Ecto neural progenitor cell (in vitro differentiated cells): ENCODE measurements around the gene PTGES3.

Experiments
- DNase-seq: peaks from one replicate; pipeline ENCODE4 v3.0.0-alpha.2; 2018; ENCODE audit warnings: low spot score

Gene PTGES3

DNA sequence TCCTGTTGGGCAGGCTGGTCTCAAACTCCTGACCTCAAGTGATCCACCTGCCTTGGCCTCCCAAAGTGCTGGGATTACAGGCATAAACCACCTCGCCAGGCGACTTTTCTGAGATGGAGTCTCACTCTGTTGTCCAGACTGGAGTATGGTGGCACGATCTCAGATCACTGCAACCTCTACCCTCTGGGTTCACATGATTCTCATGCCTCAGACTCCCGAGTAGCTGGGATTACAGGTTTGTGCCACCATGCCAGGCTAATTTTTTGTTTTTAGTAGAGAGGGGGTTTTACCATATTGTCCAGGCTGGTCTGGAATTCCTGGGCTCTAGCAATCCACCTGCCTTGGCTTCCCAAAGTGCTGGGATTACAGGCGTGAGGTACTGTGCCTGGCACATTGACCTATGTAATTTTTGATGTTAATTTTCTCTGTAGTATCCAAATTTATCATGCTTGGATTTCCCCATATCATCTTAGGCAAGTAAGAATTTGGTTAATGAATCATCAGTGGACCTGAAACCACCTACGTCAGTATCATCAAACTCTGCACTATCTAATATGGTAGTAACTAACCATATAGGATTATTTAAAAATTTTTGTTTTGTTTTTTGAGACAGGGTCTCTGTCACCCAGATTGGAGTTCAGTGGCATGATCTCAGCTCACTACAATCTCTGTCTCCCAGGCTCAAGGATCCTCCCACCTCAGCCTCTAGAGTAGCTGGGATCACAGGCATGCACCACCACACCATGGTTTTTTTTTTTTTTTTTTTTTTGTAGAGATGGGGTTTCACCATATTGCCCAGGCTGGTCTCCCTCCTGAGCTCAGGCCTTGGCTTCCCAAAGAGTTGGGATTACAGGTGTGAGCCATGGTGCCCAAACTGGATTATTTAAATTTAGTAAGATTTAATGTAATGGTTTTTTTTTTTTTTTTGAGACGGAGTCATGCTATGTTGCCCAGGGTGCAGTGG, 30.4 kb downstream of the PTGES3 start:
- peak; percentile 21 for DNase-seq

DNA sequence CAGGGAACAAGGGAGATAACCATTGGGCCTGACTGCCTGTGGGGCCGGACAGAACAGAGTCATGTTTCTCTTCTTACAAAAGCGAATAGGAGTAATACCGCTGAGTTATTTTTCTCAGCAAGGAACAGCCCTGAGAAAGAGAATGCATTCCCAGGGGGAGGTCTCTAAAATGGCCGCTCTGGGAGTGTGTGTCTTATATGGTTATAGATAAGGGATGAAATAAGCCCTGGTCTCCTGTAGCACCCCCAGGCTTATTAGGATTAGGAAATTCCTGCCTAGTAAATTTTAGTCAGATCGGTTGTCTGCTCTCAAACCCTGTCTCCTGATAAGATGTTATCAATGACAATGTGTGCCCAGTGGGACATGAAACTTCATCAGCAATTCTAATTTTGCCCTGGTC, 34.3 kb downstream of the PTGES3 start:
- peak; percentile 24 for DNase-seq

DNA sequence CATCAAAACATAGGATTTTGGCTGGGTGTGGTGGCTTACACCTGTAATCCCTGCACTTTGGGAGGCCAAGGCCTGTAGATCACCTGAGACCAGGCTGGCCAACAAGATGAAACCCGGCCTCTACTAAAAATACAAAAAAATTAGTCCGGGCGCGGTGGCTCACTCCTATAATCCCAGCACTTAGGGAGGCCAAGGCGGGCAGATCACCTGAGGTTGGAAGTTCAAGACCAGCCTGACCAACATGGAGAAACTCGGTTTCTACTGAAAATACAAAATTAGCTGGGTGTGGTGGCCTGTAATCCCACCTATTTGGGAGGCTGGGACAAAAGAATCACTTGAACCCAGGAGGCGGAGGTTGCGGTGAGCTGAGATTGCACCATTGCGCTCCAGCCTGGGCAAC, 40.1 kb downstream of the PTGES3 start:
- DNase-seq, result peak; percentile 30

DNA sequence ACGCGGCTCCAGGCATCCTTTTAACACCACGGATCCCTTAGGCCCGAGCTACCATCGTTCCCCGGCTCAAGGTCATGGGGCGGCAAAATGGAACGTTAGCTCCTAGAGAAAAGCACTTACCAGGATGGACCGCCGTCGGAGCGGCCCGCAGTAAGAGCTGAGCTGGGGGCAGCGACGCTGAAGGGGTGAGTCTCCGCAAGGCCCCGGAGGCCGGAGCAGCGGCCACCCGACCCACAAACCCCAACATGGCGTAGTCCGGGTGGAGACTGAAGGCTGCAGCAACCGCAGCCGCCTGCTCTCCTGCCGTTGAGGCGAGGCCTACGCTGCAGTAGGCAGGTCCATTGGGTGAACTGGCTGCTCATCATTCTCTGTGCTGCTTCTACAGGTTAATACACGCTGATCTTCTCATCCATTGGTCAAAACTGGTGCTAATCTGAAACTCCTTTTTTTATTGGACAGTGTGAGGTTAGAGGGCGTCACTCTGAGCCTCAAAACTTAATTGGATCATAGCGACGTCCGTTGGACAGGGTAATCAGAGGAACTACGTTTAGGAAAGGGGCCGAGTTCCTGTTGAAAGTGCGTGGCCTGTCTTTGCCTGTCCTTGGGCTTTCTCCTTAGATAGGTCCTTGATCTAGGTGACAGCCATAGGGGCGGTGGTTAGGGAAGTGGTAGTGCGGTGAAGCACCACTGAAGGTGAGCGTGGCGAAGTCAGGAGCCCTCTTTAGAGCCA, 42.2 kb downstream of the PTGES3 start, which contains the start of gene ATP5F1B:
Gene ATP5F1B (minus strand): TSS at position 268 of the 730 bp plus-strand sequence. CDS start 21 bp downstream, at position 247.
- DNase-seq, result peak; percentile 97

DNA sequence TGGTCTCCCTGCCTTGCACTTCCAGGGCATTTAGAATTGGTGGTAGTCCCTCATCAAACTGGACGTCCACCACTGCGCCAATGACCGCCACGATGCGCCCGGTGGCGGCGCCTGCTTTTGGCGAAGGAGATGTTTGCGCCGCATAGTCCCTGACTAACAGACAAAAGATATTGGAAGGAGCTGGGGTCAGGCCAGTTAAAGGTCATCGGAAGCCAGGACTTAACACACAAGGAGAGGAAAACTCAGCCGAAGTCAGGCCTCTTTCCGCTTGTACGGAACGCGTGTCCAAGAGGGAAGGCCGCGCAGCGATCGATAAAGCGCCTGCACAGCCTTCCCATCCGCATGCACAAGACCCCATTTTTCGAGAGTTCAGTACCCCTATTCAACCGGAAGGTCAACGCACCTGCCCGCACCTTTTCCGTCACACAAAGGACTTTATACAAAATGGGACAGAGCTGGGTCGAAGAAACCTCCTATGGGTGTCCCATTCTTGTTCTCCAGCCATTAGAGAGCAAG, 42.8 kb downstream of the PTGES3 start:
- DNase-seq, result peak; percentile 52

DNA sequence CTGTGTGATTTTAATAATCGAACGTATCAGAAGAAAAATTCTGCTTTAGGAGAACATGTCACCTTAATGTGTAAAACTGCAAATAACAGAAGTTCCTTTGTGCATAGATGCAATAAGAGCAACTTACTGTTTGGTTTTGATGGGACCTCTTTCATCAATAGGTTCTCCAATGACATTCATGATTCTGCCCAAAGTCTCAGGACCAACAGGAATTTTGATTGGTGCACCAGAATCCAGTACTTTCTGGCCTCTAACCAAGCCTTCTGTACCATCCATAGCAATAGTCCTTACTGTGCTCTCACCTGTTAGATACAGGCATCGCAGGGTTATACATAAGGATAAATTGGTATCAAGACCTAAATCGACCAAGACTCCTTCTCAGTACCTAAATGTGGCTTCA, 43.4 kb downstream of the PTGES3 start:
- peak; percentile 13 for DNase-seq

DNA sequence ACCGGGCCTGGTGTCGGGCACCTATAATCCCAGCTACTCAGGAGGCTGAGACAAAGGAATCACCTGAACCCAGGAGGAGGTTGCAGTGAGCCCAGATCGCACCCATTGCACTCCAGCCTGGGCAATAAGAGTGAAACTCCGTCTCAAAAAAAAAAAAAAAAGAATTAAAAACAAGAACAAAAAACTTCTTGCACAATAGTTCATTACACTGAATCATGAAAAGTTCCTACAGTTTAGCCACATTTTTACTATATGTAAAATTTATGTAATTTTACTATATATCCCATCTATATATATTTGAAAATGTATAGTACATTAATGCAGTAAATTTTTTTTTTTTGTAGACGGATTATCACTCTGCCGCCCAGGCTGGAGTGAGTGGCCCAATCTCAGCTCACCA, 46.9 kb downstream of the PTGES3 start:
- no peak for DNase-seq

DNA sequence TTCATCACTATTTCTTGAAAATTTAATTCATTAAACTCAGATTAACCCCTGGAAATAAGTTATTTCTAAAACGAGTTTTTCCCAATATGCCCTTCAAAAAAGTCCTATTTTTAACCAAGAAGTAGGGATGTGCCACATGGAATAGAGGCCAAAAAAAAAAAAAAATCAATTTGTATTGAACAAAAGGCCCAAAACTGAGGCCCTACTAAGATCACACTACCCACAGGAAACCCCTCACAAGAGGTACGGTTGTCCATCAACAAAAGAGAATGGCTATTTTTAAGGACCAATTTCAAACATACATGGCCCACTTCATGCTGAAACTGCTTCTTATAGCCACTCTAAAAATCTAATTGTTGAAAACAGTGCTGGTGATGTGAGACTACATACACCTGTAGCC, 50.5 kb downstream of the PTGES3 start:
- no peak for DNase-seq

DNA sequence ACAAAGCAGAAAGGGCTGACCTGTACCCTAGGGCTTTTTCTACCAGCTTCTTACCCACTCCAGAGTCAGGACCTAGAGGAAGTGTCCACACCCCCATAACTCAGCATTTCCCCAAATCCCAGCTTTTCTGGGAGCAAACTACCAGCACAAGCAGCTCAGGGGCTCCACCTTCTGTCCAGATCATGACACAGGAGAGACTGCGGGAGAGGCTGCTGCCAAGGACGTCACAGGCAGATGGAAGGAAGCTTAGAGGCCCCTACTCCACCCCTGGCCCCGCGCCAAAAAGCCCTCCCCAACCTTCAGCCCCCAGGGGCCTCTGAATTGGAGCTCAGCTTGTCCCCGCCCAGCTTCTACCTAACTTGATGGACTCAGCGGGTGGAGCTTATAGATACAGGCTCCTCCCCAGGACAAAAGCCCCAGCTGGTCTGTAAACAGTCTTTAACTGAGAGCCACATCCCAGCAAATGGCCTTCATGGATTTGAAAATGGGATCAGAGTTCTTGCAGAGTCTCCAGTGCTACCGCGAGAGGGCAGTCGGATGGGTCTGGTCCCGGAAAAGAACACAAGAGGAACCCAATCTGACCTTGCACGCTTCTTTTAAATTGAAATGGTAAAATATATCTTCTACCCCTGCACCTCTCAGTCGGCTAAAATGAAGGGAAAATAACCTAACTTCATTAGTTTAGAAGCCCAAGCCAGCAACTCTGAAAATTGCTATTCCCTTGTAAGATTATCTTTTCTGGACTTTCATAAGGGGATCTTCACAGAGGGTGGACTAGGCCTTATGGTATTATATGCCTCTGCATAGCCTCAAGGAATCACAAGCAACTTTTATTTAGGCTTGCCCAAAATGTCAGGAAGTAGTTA, 51.2 kb downstream of the PTGES3 start:
- DNase-seq, result peak; percentile 99

DNA sequence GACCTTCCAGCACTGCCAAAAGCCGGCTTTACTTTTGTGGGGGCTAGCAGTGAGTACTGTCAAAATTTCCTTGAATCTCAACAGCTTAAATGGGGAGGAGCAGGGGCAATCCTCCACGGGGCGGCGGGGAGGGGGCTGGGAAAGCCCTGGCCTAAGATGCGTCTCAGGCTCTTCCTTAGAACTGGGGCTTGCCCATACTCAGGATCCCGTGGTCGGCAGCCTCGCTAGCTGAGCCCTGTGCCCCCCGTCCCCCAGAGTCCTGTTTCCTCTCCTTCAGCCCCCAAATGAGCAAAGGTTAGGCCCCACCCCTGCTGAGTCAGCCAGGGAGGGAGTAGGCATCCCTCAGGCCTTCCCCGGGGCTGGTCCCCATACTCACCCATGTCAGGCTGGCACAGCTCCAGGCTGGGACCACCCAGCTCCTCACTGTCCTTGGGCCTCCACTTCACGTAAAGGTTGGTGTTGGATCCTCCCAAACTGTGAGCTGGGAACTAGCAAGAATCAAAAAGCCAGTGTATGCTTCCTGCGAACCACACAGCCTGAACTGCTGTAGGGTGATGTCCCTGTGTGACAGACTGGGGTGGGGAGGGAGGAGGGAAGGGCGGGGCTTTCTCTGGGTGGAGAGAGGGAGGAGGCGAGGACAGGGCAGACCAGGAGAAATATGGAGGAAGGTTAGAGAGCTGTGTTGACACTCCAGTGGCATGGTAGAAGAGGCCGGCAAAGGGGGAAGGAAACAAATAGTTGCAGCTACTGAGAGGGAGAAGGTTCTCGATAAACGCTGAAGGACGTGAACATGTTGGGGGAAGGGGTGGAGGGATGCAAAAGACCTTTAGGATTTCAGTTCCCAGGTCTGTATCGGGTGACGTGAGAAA, 52.0 kb downstream of the PTGES3 start:
- DNase-seq, result peak; percentile 87

DNA sequence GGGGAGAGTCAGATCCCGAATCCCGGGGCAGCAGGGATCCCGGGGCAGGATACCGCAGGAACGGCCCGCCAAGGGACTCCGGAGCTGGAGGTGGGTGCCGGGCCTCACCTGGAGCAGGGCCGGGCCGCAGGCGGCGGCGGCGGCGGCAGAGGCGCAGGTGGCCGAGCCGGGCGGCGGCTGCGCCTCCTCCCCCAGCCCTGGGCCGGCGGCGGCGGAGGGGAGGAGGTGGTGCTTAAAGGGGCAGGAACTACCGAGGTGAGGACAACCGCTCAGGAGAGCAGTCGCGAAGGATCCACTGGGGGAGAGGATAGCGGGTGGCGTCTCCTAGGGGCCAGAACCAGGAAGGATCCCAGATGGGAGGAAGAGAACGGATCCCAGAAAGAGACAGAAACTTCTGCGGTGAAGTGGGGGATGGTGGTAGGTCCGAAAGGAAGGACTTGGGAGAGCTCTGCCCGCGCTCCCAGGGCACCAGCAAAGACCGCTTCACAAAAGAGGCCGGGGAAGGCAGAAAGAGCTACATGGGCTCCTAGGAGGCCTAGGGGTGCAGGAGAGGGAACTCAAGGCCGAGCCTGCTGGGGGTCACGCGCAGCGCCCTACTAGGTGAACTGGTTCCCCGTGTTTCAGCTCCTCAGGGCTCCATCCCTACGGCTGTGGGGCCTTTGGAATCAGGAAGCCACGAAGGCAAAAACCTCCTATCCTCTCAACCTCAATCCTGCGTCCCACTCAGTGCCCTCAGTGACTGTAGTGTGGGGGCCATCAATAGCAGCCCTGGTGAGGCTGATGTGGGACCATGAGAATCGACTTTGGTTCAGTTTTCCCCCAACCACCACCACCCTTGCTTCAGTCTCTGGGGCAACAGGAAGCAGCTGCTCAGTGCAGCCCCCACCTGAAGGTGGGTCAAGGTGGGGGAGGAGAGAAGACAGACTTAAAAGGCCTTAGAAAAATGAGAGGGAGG, 53.0 kb downstream of the PTGES3 start:
- peak; percentile 85 for DNase-seq

DNA sequence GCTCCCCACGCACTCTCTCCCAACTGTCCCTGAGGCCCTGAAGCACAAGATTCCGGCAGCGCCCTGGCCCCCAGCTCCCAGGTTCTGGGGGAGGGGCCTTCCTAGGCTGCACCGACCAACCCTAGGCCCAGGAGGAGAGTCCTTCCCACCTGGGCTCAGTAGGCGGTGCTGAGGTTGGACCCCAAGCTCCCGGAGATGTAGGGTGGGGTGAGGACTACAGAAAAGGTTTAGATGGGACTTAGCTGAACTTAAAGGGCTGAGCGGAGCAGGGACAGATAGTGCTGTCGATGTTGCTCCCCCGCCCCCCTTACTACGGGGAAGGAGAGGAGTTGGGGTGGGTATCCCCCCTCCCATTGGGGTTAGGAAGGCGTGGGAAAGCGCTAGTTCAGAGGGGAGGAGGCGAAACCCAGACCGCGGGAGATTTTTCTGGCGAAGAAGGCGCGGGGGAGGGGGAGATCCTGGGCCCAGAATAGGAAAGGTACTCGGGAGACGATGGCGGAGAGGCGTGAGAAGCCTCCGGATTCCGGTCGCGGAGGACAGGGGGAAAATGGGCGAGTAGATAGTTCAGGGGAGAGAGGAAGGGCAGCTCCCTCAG, 53.7 kb downstream of the PTGES3 start:
- DNase-seq, result peak; percentile 81

DNA sequence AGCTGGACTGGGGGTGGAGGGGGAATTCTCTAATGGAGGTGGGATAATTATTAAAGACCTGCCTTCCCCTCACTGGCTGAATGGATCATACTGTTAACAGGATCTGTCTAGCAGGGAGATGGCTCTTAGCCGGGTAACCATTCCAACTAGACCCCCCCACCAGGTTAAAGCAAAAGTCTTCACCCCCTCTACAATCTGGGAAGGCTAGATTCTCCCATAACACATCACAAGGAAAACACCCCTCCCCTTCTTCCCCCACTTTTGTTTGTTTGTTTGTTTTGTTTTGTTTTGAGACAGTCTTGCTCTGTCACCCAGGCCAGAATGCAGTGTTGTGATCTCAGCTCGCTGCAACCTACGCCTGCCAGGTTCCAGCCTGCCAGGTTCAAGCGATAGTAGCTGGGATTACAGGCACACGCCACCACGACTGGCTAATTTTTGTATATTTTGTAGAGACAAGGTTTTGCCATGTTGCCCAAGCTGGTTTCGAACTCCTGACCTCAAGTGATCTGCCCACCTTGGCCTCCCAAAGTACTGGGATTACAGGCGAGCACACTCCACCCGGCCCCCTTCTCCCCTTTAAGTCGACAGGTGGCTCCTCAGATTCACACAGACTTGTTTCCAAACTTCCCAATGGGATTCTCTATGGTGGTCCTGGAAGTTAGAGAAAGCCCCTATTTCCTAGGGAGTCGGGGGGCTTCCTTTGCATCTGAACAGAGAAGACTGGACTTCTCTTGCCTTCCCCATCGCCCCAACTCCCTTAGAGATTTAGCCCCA, 54.4 kb downstream of the PTGES3 start:
- DNase-seq, result no peak

DNA sequence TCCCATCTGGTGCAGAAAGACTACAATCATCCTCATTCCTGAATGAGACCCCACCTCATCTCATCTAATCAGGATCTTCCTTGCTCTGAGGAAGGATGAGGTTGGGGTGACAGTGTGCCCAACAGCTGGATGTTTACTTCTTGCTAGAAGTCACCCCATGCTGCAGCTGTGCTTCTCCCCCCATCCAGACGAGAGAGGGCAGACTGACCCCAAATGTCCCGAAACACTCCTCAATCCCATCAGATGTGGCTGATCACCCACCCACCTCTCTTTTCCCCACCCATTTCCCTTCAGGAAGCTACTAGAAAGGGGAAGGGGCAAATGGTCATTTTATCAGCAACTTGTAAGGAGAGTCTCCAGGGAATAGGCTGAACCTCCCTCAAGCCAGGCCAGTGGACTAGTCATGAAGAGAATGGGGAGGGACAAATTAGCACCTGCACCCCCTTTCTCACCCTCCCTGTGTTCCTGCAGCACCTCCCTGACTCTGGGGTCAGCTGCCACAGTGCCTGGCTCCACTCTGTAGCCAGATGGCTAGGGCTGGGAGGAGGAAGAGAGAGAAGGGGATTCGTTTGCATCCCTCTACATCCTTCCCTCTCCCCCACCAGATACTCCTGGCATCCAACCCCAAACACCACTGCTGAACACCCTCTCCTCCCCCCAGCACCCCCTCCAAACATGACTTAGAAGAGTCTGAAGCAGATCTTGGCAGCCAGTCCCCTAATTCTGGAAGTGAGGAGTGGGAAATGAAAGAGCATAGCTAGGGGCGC, 55.2 kb downstream of the PTGES3 start:
- peak; percentile 56 for DNase-seq

DNA sequence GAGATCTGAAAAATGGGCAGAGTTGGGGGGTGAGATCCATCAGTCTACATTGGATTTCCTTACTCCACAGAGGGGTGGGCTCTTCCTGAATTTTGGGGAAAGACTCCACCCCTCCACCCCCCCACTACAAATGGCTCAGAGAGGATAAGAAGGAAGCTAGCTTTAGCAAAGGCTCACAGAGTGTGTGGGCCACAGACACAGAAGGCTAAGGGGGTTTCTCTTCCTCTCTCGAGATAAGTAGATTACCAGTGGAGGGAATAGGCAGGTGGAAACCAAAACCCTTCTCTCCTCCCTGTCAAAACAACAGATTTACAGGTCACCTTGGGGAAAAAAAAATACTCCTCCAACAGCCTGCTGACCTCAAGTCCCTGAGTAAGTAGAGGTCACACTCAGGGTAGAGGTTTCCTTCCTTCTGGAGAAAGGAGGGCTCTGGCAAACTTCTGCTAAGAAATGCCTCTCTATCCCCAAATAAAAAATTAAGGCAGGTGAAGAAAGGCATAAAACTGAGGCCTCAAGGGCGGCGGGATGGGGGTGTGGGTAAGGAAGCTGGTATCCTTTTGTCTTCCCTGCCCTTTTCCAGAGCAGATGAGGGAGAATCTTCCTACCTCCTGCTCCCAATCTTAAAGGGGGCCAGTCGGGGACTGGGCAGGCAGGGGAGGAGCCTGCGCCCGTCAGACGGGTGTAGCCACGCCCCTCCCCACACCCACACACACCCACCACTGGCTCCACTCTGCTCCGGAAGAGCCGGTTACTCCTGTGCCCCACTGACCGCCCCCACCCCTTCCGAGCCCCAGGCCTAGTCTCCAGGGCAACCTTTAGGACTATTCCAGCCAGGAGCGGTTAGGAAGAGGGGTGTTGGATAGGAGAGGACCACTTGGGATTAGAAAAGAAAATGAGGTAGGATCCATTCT, 56.0 kb downstream of the PTGES3 start:
- peak; percentile 89 for DNase-seq

DNA sequence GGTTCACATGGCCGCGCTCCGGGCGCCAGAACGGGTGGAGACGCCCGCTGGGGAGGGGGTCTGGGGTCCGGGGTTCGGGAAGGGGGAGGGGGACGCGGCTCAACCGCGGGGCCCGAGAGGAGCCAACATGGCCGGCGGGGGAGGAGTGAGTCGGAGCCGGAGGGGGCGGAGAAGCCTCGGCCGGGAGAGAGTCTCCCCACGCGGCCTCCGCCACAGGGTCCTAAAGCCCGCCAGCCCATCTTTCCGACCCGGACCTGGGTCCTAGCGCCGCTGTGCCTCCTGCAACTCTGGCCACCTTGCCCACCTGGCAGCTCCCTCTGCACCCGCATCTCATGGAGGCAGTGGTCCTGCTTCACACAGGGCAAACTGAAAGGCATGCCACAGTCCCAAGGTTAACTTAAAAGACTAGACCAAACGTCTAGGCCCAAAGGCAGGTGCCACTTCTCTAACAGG, 57.9 kb downstream of the PTGES3 start, which contains the start of gene BAZ2A:
Gene BAZ2A (minus strand): TSS at position 147 of the 453 bp plus-strand sequence. CDS start 12,796 bp downstream, outside the sequence.
- DNase-seq, result peak; percentile 95
